Measurements from ENCODE around the gene RAI14.

RAI14 gene

GRCh38 chr5:34656001-34656699 lies at the start of gene RAI14:
Gene RAI14, plus strand, starts transcription at chr5:34656328. Its CDS starts 30,592 bp downstream, at chr5:34686920.
- peak; percentile 17 for DNase-seq

GRCh38 chr5:34608368-34608767 lies 47.8 kb upstream of the RAI14 start:
- no peak for DNase-seq

- no peak for DNase-seq
Observed at GRCh38 chr5:34608859-34609648, 47.1 kb upstream of the RAI14 start.

DNA sequence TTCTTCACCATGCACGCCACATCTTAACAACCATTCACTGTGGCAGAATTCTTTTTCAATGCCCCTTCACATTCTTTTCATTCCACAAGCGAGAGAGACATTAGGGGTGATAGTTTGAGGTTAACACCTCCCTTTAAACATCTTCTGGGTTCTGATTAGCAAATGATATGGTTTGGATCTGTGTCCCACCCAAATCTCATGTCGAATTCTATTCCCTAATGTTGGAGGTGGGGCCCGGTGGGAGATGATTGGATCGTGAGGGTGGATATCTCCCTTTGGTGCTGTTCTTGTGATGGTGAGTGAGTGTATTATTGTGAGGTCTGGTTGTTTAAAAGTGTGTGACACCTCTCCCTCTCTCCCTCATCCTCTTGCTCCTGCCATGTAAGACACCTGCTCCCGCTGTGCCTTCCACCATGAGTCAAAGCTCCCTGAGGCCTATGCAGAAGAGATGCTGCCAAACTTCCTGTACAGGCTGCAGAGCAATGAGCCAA lies 46.1 kb upstream of the RAI14 start:
- no peak for DNase-seq

- no peak for DNase-seq
Observed at GRCh38 chr5:34610546-34610945, 45.6 kb upstream of the RAI14 start.

- DNase-seq, result no peak
Observed at GRCh38 chr5:34611464-34612415, 44.4 kb upstream of the RAI14 start.

DNA sequence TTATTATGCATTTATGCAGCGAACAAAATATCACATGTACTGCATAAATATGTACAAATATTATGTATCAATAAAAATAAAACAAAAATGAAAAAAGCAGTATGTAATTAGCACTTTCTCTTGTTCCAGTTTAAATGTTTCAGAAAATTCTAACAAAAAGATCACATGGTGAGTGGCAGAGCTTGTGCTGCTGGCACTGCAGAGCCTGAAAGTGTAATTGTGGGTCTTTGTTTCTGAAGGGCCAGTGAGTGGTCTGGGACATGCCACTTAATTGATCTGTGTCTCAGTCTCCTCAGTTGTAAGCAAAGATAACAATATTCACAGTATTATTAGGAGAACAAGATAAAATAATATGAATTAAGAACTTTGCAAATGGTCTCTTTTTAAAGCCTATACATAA lies 39.5 kb upstream of the RAI14 start:
- DNase-seq, result no peak

- no peak for DNase-seq
Observed at GRCh38 chr5:34618371-34619065, 37.6 kb upstream of the RAI14 start.

DNA sequence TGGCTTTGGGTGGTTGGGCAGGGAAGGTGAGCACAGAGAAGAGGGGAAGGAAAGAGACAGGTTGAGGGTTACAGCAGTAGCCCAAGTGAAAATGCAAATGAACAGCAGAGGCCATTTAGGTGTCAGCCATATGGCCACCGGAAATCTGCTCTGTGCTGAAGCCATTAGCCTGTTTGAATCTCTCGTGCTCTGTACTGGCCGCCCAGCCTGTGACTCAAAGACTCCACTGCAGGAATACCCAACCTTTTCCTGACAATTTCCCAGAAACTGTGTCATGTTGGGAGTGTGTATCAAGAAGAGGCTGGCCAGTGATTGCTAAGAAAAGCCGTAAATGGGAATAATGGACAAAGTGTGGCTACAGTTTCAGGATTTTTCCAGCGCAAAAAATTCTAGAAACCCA lies 35.9 kb upstream of the RAI14 start:
- DNase-seq, result no peak

GRCh38 chr5:34621277-34622097 lies 34.6 kb upstream of the RAI14 start:
- DNase-seq, result no peak

GRCh38 chr5:34622098-34622400 lies 34.1 kb upstream of the RAI14 start:
- DNase-seq, result no peak

GRCh38 chr5:34624691-34625090 lies 31.4 kb upstream of the RAI14 start:
- no peak for DNase-seq

- DNase-seq, result no peak
Observed at GRCh38 chr5:34625246-34625645, 30.9 kb upstream of the RAI14 start.

DNA sequence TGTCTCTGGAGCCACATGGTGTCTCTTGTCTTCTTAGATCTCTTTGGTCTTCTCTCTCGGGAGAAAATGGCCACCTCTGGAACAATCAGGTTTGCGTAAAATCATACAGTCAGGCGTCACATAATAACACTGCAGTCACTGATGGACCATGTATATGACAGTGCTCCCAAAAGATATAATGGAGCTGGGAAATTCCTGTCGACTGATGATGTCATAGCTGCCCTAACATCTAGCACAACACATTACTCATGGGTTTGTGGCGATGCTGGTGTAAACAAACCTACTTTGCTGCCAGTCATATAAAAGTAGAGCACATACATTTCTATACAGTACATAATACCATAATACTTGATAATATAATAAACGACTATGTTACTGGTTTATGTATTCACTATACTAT lies 30.1 kb upstream of the RAI14 start:
- DNase-seq, result no peak

DNA sequence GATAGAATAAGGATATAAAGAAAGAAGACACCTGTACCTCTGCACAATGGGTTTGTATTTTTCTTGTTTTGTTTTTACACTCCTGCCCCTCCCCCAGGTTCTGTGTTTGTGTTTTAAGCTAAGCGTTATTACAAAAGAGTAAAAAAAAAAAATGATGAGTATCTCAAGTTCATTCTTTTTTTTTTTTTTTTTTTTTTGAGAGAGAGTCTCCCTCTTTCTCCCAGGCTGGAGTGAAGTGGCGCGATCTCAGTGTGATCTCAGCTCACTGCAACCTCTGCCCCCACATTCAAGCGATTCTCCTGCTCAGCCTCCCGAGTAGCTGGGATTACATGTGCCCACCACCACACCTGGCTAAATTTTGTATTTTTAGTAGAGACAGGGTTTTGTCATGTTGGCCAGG lies 29.4 kb upstream of the RAI14 start:
- DNase-seq, result no peak

GRCh38 chr5:34627794-34628193 lies 28.3 kb upstream of the RAI14 start:
- no peak for DNase-seq

- no peak for DNase-seq
Observed at GRCh38 chr5:34628373-34628772, 27.8 kb upstream of the RAI14 start.

DNA sequence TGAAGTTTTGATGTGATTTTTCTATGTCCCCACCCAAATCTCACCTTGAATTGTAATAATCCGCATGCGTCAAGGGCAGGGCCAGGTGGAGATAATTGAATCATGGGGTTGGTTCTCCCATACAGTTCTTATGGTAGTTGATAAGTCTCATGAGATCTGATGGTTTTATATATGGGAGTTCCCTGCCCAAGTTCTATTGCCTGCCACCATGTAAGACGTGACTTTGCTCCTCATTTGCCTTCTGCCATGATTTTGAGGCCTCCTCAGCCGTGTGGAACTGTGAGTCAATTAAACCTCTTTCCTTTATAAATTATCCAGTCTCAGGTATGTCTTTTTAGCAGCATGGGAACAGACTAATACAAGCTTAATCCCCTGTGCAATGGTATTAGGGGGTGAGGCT lies 25.5 kb upstream of the RAI14 start:
- DNase-seq, result no peak

DNA sequence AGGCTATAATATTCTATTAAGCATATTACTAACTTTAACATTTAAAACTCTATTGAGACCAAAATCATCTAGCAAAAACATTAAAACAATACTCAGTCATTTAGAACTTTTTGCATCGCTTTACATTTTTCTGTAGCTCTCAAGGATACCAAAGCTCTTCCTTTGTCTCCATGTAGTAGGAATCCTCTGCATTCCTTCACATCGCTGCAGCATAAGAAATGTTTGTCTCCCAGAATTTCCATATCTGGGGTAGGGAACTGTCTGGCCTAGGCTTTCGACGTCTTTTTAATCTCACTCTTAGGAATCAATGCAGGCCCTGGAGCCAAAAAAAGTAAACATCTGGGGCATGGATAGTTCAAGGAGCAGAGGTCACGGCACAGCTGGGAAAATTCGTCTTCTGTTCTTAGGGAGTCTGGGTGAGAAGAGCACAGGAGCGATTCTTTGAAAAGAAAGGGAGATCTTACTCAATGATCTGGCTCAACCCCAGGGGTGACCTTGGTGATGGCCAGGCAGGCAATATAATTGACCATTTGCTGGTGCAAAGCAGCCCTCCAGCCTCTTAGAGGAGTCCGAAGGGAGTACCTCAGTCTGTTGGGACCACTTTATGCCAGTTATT lies 23.2 kb upstream of the RAI14 start:
- DNase-seq, result no peak

- DNase-seq, result no peak
Observed at GRCh38 chr5:34639852-34640626, 16.1 kb upstream of the RAI14 start.

Measured in stimulated activated CD4-positive, alpha-beta T cell treated with anti-CD3 and anti-CD28 coated beads, Interleukin-4, amount 100 ng/mL, for 24 hours (primary cell).